K562 (cell line): ENCODE measurements around the gene TRMT1. TPM values are rescaled to one million over a fixed set of nuclear protein-coding genes. Genes with fewer than 3 reads are reported as not detected.

Experiments used
- ERF ChIP-seq: fragments of 450-650 bp; formaldehyde crosslinking; IDR thresholded peaks from 2 replicates; pipeline ENCODE4 v1.4.0; 2020; ENCODE audit warnings: mild to moderate bottlenecking, mixed read lengths
- JUNB ChIP-seq: fragments of 450-650 bp; formaldehyde crosslinking; conservative IDR thresholded peaks from 2 replicates; pipeline ENCODE4 v1.4.0; 2020; ENCODE audit warnings: mild to moderate bottlenecking
- NCOA2 ChIP-seq, 2 experiments: fragments of 450-650 bp; IDR thresholded peaks; 2 replicates each; pipeline ENCODE4 v1.6.1; 2018; ENCODE audit warnings: mild to moderate bottlenecking in 2 of 2, moderate library complexity in 1 of 2; ENCODE audit not compliant: partially characterized antibody in 2 of 2
- RFX5 ChIP-seq: IDR thresholded peaks from 2 replicates; pipeline ENCODE4 v1.6.1; 2011; ENCODE audit warnings: low read depth, mild to moderate bottlenecking, improper control_type of control experiment, low read length
- STAT5B ChIP-seq: fragments of 250-450 bp; sonication (Bioruptor Pico); IDR thresholded peaks from 2 replicates; pipeline ENCODE4 v1.8.0; 2021; ENCODE audit warnings: mild to moderate bottlenecking, inconsistent platforms
- TAF15 ChIP-seq: fragments of 200-400 bp; formaldehyde crosslinking; IDR thresholded peaks from 2 replicates; pipeline ENCODE4 v1.6.1; 2017; ENCODE audit warnings: mild to moderate bottlenecking, low read depth, low read length, moderate library complexity
- ZBTB1 ChIP-seq: sonication (generic); formaldehyde crosslinking; IDR thresholded peaks from 2 replicates; pipeline ENCODE4 v1.8.1; 2023; ENCODE audit warnings: missing genetic modification reagents, low read depth, mild to moderate bottlenecking, borderline replicate concordance
- ZC3H8 ChIP-seq: fragments of 450-650 bp; IDR thresholded peaks from 2 replicates; pipeline ENCODE4 v1.6.1; 2017
- ZFP36 ChIP-seq: fragments of 150-350 bp; IDR thresholded peaks from 2 replicates; pipeline ENCODE4 v1.6.1; 2018; ENCODE audit warnings: low read length, low read depth; ENCODE audit not compliant: partially characterized antibody
- ZFPM2 ChIP-seq: fragments of 250-450 bp; sonication (Bioruptor Pico); IDR thresholded peaks from 2 replicates; pipeline ENCODE4 v1.5.1; 2022; ENCODE audit warnings: mild to moderate bottlenecking
- ZNF431 ChIP-seq: sonication (generic); formaldehyde crosslinking; IDR thresholded peaks from 2 replicates; pipeline ENCODE4 v1.8.0; 2022; ENCODE audit warnings: mild to moderate bottlenecking, missing genetic modification reagents
- ZNF699 ChIP-seq: fragments of 250-450 bp; sonication (Bioruptor Pico); IDR thresholded peaks from 2 replicates; pipeline ENCODE4 v1.8.0; 2021; ENCODE audit warnings: mild to moderate bottlenecking, moderate library complexity; ENCODE audit not compliant: insufficient replicate concordance
- polyA plus RNA-seq, 8 experiments: library from polyadenylated mRNA; depleted of rRNA in 4 of 8; stranded (reverse) in 5 of 8; unstranded in 3 of 8; fragments of >200 nt; fragmentation: Nextera tagmentation in 2 of 8; fragmentation: Illumina TruSeq in 1 of 8; extraction: Ambion mirVana in 2 of 8; extraction: Trizol in 1 of 8; gene quantifications; 2 replicates each; pipeline versions ENCODE4 v1.2.1 to v1.2.3, GENCODE V29; 2011 to 2014; ENCODE audit warnings: inconsistent platforms in 1 of 8, missing spikeins in 1 of 8
- total RNA-seq, 7 experiments: library from RNA; depleted of rRNA in 6 of 7; stranded (reverse); fragments of >200 nt in 6 of 7; fragmentation: Illumina TruSeq in 2 of 7; extraction: Trizol in 2 of 7; gene quantifications; 2 replicates each; pipeline versions ENCODE4 v1.2.1 to v1.2.3, GENCODE V29; 2011 to 2021; ENCODE audit warnings: low replicate concordance in 1 of 7
- TF ChIP-seq, protein P1 (sequence below): sonication (generic); formaldehyde crosslinking; IDR thresholded peaks from 2 replicates; pipeline ENCODE4 v1.8.0; 2022; ENCODE audit warnings: mild to moderate bottlenecking, missing genetic modification reagents, borderline replicate concordance
- TF ChIP-seq, protein P2 (sequence below): fragments of 250-450 bp; sonication (Bioruptor Pico); IDR thresholded peaks from 2 replicates; pipeline ENCODE4 v1.9.0; 2021; ENCODE audit warnings: mild to moderate bottlenecking
- TF ChIP-seq, protein P3 (sequence below), 2 experiments: fragments of 200-800 bp in 1 of 2; sonication (Bioruptor generic) in 1 of 2; sonication (generic) in 1 of 2; formaldehyde crosslinking in 1 of 2; IDR thresholded peaks in 1 of 2; conservative IDR thresholded peaks in 1 of 2; 2 replicates each; pipeline versions ENCODE4 v1.5.0 to v1.6.1; 2016 to 2020; ENCODE audit warnings: missing compliant biosample characterization in 1 of 2, missing genetic modification characterization in 1 of 2, missing genetic modification reagents in 1 of 2
- TF ChIP-seq, protein P4 (sequence below): sonication (generic); formaldehyde crosslinking; IDR thresholded peaks from 2 replicates; pipeline ENCODE4 v1.8.0; 2022; ENCODE audit warnings: mild to moderate bottlenecking, missing genetic modification reagents
- TF ChIP-seq, protein P5 (sequence below): fragments of 450-650 bp; IDR thresholded peaks from 2 replicates; pipeline ENCODE4 v1.6.1; 2016
- TF ChIP-seq, protein P6 (sequence below): fragments of 250-450 bp; sonication (Bioruptor Pico); IDR thresholded peaks from 2 replicates; pipeline ENCODE4 v1.4.0; 2020; ENCODE audit warnings: mild to moderate bottlenecking, moderate library complexity

TRMT1 gene
- total and polyA plus RNA-seq, 9 of the 15 experiments (the other 6 are each of a cell fraction or from before 2014, with no cell fraction given): 5.8 to 158 (median 54.3) TPM

DNA sequence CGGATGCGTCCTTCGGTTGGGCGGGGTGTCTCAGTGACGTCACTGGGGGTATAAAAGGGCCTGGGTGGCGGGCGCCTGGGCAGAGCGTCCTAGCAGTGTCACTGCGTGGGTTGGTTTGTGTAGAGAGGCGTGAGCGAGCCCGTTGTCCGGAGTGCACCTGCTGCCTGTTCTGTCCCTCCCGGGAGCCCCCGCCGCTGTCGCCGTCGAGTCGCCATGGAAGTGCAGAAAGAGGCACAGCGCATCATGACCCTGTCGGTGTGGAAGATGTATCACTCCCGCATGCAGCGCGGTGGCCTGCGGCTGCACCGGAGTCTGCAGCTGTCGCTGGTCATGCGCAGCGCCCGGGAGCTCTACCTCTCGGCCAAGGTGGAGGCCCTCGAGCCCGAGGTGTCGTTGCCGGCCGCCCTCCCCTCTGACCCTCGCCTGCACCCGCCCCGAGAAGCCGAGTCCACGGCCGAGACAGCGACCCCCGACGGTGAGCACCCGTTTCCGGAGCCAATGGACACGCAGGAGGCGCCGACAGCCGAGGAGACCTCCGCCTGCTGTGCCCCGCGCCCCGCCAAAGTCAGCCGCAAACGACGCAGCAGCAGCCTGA lies 36.5 kb upstream of the TRMT1 start (continued):
- TF ChIP-seq JUNB (CRISPR knock-in tag) (peak; percentile 69), NCOA2 (IDR thresholded peaks at IDR 0.05; ENCODE audit: partially characterized antibody in 2 of 2) (no peak), ERF (CRISPR knock-in tag) (no peak; the same call in 1 of the 2 replicates), ZNF699 (CRISPR knock-in tag) (no peak), ZC3H8 (no peak), ZNF431 (CRISPR knock-in tag) (0 out of 2 replicates have a peak, but pooled peaks have one; percentile 72), RFX5 (peak; percentile 75; the same call in 1 of the 2 replicates), TAF15 (0 out of 2 replicates have a peak, but pooled peaks have one; percentile 80), ZBTB1 (CRISPR knock-in tag) (peak; percentile 43; the same call in 1 of the 2 replicates), ZFP36 (no peak), STAT5B (CRISPR knock-in tag) (no peak), ZFPM2 (CRISPR knock-in tag) (no peak)
- TF ChIP-seq, protein P1, sequence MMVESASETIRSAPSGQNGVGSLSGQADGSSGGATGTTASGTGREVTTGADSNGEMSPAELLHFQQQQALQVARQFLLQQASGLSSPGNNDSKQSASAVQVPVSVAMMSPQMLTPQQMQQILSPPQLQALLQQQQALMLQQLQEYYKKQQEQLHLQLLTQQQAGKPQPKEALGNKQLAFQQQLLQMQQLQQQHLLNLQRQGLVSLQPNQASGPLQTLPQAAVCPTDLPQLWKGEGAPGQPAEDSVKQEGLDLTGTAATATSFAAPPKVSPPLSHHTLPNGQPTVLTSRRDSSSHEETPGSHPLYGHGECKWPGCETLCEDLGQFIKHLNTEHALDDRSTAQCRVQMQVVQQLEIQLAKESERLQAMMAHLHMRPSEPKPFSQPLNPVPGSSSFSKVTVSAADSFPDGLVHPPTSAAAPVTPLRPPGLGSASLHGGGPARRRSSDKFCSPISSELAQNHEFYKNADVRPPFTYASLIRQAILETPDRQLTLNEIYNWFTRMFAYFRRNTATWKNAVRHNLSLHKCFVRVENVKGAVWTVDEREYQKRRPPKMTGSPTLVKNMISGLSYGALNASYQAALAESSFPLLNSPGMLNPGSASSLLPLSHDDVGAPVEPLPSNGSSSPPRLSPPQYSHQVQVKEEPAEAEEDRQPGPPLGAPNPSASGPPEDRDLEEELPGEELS: peak; percentile 81
- TF ChIP-seq, protein P2, sequence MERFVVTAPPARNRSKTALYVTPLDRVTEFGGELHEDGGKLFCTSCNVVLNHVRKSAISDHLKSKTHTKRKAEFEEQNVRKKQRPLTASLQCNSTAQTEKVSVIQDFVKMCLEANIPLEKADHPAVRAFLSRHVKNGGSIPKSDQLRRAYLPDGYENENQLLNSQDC (CRISPR knock-in tag): peak; percentile 23; the same call in 1 of the 2 replicates
- TF ChIP-seq, protein P3, sequence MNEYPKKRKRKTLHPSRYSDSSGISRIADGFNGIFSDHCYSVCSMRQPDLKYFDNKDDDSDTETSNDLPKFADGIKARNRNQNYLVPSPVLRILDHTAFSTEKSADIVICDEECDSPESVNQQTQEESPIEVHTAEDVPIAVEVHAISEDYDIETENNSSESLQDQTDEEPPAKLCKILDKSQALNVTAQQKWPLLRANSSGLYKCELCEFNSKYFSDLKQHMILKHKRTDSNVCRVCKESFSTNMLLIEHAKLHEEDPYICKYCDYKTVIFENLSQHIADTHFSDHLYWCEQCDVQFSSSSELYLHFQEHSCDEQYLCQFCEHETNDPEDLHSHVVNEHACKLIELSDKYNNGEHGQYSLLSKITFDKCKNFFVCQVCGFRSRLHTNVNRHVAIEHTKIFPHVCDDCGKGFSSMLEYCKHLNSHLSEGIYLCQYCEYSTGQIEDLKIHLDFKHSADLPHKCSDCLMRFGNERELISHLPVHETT (CRISPR knock-in tag; conservative IDR thresholded peaks at IDR 0.05 in 1 of 2, IDR thresholded peaks at IDR 0.05 in 1 of 2): peak in 1 of 2 experiments; percentile 57; a peak in 1 of 4 replicates
- TF ChIP-seq, protein P4, sequence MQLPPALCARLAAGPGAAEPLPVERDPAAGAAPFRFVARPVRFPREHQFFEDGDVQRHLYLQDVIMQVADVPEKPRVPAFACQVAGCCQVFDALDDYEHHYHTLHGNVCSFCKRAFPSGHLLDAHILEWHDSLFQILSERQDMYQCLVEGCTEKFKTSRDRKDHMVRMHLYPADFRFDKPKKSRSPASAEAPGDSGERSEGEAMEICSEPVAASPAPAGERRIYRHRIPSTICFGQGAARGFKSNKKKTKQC: peak; percentile 37; the same call in 1 of the 2 replicates
- TF ChIP-seq, protein P5, sequence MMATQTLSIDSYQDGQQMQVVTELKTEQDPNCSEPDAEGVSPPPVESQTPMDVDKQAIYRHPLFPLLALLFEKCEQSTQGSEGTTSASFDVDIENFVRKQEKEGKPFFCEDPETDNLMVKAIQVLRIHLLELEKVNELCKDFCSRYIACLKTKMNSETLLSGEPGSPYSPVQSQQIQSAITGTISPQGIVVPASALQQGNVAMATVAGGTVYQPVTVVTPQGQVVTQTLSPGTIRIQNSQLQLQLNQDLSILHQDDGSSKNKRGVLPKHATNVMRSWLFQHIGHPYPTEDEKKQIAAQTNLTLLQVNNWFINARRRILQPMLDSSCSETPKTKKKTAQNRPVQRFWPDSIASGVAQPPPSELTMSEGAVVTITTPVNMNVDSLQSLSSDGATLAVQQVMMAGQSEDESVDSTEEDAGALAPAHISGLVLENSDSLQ: peak; percentile 57; the same call in 1 of the 2 replicates
- TF ChIP-seq, protein P6, sequence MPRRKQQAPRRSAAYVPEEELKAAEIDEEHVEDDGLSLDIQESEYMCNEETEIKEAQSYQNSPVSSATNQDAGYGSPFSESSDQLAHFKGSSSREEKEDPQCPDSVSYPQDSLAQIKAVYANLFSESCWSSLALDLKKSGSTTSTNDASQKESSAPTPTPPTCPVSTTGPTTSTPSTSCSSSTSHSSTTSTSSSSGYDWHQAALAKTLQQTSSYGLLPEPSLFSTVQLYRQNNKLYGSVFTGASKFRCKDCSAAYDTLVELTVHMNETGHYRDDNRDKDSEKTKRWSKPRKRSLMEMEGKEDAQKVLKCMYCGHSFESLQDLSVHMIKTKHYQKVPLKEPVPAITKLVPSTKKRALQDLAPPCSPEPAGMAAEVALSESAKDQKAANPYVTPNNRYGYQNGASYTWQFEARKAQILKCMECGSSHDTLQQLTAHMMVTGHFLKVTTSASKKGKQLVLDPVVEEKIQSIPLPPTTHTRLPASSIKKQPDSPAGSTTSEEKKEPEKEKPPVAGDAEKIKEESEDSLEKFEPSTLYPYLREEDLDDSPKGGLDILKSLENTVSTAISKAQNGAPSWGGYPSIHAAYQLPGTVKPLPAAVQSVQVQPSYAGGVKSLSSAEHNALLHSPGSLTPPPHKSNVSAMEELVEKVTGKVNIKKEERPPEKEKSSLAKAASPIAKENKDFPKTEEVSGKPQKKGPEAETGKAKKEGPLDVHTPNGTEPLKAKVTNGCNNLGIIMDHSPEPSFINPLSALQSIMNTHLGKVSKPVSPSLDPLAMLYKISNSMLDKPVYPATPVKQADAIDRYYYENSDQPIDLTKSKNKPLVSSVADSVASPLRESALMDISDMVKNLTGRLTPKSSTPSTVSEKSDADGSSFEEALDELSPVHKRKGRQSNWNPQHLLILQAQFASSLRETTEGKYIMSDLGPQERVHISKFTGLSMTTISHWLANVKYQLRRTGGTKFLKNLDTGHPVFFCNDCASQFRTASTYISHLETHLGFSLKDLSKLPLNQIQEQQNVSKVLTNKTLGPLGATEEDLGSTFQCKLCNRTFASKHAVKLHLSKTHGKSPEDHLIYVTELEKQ (CRISPR knock-in tag): no peak
